ENCODE measurements around the gene CAMK2N1.
"Not testable (repeated sequence)": the region's sequence is repeated elsewhere in the genome, so short reads cannot be mapped to it uniquely, and the experiment has no call there.

Gene CAMK2N1

GRCh38 chr1:20496725-20497383 lies 10.8 kb upstream of the CAMK2N1 start:
- not testable (repeated sequence) for DNase-seq (ENCODE audit: low read depth, low spot score)

GRCh38 chr1:20496241-20496661 lies 10.2 kb upstream of the CAMK2N1 start:
- DNase-seq (ENCODE audit: low read depth, low spot score) = peak; percentile 87

GRCh38 chr1:20495661-20496060 lies 9.7 kb upstream of the CAMK2N1 start:
- no peak for DNase-seq (ENCODE audit: low read depth, low spot score)

GRCh38 chr1:20494609-20495311 lies 8.8 kb upstream of the CAMK2N1 start:
- DNase-seq (ENCODE audit: low read depth, low spot score) = peak; percentile 90

GRCh38 chr1:20493839-20494608 lies 8.0 kb upstream of the CAMK2N1 start:
- peak; percentile 93 for DNase-seq (ENCODE audit: low read depth, low spot score)

GRCh38 chr1:20493309-20493708 lies 7.3 kb upstream of the CAMK2N1 start:
- DNase-seq (ENCODE audit: low read depth, low spot score) = no peak

- DNase-seq (ENCODE audit: low read depth, low spot score) = no peak
Observed at GRCh38 chr1:20492751-20493150, 6.7 kb upstream of the CAMK2N1 start.

GRCh38 chr1:20491866-20492265 lies 5.9 kb upstream of the CAMK2N1 start:
- no peak for DNase-seq (ENCODE audit: low read depth, low spot score)

GRCh38 chr1:20491178-20491577 lies 5.2 kb upstream of the CAMK2N1 start:
- no peak for DNase-seq (ENCODE audit: low read depth, low spot score)

GRCh38 chr1:20487236-20487590 lies 1.2 kb upstream of the CAMK2N1 start:
- DNase-seq (ENCODE audit: low read depth, low spot score) = no peak

- DNase-seq (ENCODE audit: low read depth, low spot score) = peak; percentile 86
Observed at GRCh38 chr1:20486457-20487235, 636 bp upstream of the CAMK2N1 start.

GRCh38 chr1:20484519-20485462 lies 1.2 kb downstream of the CAMK2N1 start:
- peak; percentile 69 for DNase-seq (ENCODE audit: low read depth, low spot score)

- DNase-seq (ENCODE audit: low read depth, low spot score) = peak; percentile 67
Observed at GRCh38 chr1:20483833-20484518, 2.0 kb downstream of the CAMK2N1 start.

GRCh38 chr1:20483098-20483832 lies 2.7 kb downstream of the CAMK2N1 start:
- no peak for DNase-seq (ENCODE audit: low read depth, low spot score)

GRCh38 chr1:20481643-20482498 lies 4.1 kb downstream of the CAMK2N1 start:
- DNase-seq (ENCODE audit: low read depth, low spot score) = no peak

GRCh38 chr1:20480951-20481617 lies 4.9 kb downstream of the CAMK2N1 start:
- DNase-seq (ENCODE audit: low read depth, low spot score) = peak; percentile 54

- DNase-seq (ENCODE audit: low read depth, low spot score) = no peak
Observed at GRCh38 chr1:20480243-20480944, 5.6 kb downstream of the CAMK2N1 start.

Data from astrocyte of the hippocampus (primary cell).